DOHH2 (cell line): ENCODE results near the gene MCC.

Experiments used
- H3F3A ChIP-seq: fragments of 200-600 bp; sonication (generic), shearing (Covaris generic); 2 replicates; pipeline ENCODE4 v1.6.0; 2016; ENCODE audit warnings: antibody characterized with exemption, mild to moderate bottlenecking; ENCODE audit not compliant: control insufficient read depth, insufficient read depth
- H3K27ac ChIP-seq: fragments of 200-600 bp; sonication (generic); 2 replicates; pipeline ENCODE4 v1.5.1; 2014; ENCODE audit warnings: low read depth, mild to moderate bottlenecking, low read length, moderate library complexity
- H3K27me3 ChIP-seq: fragments of 200-600 bp; sonication (generic); 2 replicates; pipeline ENCODE4 v1.6.1; 2014; ENCODE audit warnings: mild to moderate bottlenecking, low read length, mixed read lengths; ENCODE audit not compliant: control insufficient read depth
- H3K36me3 ChIP-seq: fragments of 200-600 bp; sonication (generic); 2 replicates; pipeline ENCODE4 v1.6.1; 2014; ENCODE audit warnings: mild to moderate bottlenecking, low read length, moderate library complexity, mixed read lengths; ENCODE audit not compliant: control insufficient read depth
- H3K4me1 ChIP-seq: fragments of 200-600 bp; sonication (generic); 2 replicates; pipeline ENCODE4 v1.6.1; 2014; ENCODE audit warnings: mild to moderate bottlenecking, low read length, mixed read lengths; ENCODE audit not compliant: control insufficient read depth
- H3K4me2 ChIP-seq: fragments of 200-600 bp; sonication (generic); 2 replicates; pipeline ENCODE4 v1.6.0; 2014; ENCODE audit warnings: mild to moderate bottlenecking, low read length, moderate library complexity
- H3K4me3 ChIP-seq: fragments of 200-600 bp; sonication (generic); 2 replicates; pipeline ENCODE4 v1.5.1; 2014; ENCODE audit warnings: mild to moderate bottlenecking, low read length, mixed read lengths
- H3K79me2 ChIP-seq: fragments of 200-600 bp; sonication (generic); 2 replicates; pipeline ENCODE4 v1.6.1; 2014; ENCODE audit warnings: mild to moderate bottlenecking, low read length, mixed read lengths; ENCODE audit not compliant: control insufficient read depth
- H3K9me2 ChIP-seq: fragments of 200-600 bp; sonication (generic); replicated peaks from 2 replicates; pipeline ENCODE4 v1.6.1; 2014; ENCODE audit warnings: mild to moderate bottlenecking, low read length, mixed read lengths; ENCODE audit not compliant: control insufficient read depth
- H3K9me3 ChIP-seq: fragments of 200-600 bp; sonication (generic); 2 replicates; pipeline ENCODE4 v1.6.1; 2014; ENCODE audit warnings: antibody characterized with exemption, low read length, mixed read lengths; ENCODE audit not compliant: control insufficient read depth, insufficient read depth
- H4K20me1 ChIP-seq: fragments of 200-600 bp; sonication (generic); 2 replicates; pipeline ENCODE4 v1.6.0; 2014; ENCODE audit warnings: low read depth, mild to moderate bottlenecking, antibody characterized with exemption, low read length, moderate library complexity; ENCODE audit not compliant: control insufficient read depth, insufficient read depth
- EZH2phosphoT487 ChIP-seq: fragments of 200-600 bp; sonication (generic); IDR thresholded peaks from 2 replicates; pipeline ENCODE4 v1.6.1; 2017; ENCODE audit warnings: borderline replicate concordance, mild to moderate bottlenecking, antibody characterized with exemption, low read length, moderate library complexity, mixed read lengths
- TF ChIP-seq, protein P1 (sequence below): fragments of 200-600 bp; sonication (generic); IDR thresholded peaks from one replicate; pipeline ENCODE4 v1.5.1; 2014; ENCODE audit warnings: antibody characterized with exemption, mild to moderate bottlenecking, low read depth, low read length; ENCODE audit not compliant: poor library complexity, severe bottlenecking

MCC gene

DNA sequence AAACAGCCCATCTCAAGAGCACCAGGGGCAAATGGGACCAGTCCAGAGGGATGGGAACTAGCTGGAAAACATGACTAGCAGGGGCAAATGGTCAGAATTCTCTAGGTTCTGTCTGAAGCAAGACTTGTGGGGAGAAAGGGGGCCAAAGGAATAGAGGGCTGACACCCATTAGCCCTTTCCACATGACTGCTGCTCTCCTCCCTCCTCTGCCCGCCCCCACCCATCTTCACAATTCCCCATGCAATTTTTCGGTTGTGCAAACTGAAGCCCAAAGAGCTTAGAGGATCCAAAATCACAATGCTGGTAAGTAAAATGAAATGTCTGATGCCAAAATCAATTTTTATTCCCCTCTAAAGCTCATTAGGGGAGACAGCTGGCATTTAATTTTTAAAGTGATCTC is 304.6 kb downstream of the MCC start:
- Histone ChIP-seq H3K27me3 (no peaks in the 10 kb centered on the region; the same call in 1 of the 2 replicates), H3K9me3 (no peaks in the 10 kb centered on the region), H3K27ac (no peak overlapping the region), H3K79me2 (no peaks in the 10 kb centered on the region), H3K9me2 (no peaks in the 10 kb centered on the region), H3F3A (no peaks in the 10 kb centered on the region), H3K36me3 (no peaks in the 10 kb centered on the region), H3K4me1 (no peaks in the 10 kb centered on the region), H3K4me3 (no peak overlapping the region), H3K4me2 (no peak overlapping the region), H4K20me1 (no peaks in the 10 kb centered on the region)
- no peak for TF ChIP-seq EZH2phosphoT487
- TF ChIP-seq, protein P1, sequence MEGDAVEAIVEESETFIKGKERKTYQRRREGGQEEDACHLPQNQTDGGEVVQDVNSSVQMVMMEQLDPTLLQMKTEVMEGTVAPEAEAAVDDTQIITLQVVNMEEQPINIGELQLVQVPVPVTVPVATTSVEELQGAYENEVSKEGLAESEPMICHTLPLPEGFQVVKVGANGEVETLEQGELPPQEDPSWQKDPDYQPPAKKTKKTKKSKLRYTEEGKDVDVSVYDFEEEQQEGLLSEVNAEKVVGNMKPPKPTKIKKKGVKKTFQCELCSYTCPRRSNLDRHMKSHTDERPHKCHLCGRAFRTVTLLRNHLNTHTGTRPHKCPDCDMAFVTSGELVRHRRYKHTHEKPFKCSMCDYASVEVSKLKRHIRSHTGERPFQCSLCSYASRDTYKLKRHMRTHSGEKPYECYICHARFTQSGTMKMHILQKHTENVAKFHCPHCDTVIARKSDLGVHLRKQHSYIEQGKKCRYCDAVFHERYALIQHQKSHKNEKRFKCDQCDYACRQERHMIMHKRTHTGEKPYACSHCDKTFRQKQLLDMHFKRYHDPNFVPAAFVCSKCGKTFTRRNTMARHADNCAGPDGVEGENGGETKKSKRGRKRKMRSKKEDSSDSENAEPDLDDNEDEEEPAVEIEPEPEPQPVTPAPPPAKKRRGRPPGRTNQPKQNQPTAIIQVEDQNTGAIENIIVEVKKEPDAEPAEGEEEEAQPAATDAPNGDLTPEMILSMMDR, result no peak

DNA sequence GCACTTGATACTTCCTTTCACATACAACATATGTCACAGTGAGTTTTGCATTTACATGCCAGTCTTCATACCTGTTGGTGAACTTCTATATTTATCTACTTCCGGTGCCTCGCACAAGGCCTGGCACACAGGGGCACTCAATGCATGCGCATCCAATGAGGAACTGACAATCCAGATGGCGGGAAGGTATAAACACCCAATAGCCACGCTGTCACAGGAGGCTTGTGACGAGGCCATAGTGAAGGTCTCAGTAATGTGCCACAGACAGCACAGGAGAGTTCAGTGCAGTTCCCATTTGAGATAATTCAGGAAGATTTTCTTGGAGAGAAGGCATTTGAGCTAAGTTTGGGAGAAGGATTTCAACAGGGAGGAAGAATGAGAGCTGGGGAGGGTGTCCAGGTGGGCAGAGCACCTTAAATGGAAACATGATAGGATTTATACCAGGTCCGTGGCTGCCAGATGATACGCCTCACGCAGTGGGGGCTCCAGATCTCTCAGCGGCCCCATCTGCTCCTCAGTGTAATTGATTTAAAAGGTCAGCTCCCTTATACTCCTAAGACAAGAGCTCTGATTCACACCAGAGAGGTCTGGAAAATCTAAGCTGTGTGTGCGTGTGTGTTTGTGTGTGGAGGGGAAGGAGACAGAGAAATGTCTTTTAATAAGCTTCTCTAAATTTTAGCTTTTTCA is 305.5 kb downstream of the MCC start:
- Histone ChIP-seq H3K27me3 (no peaks in the 10 kb centered on the region; the same call in 1 of the 2 replicates), H3K27ac (no peak overlapping the region), H3K4me1 (no peaks in the 10 kb centered on the region), H3K4me2 (no peak overlapping the region), H3K79me2 (no peaks in the 10 kb centered on the region), H3F3A (no peaks in the 10 kb centered on the region), H4K20me1 (no peaks in the 10 kb centered on the region), H3K36me3 (no peaks in the 10 kb centered on the region), H3K4me3 (no peak overlapping the region), H3K9me2 (no peaks in the 10 kb centered on the region), H3K9me3 (no peaks in the 10 kb centered on the region)
- TF ChIP-seq, protein P1, result no peak
- TF ChIP-seq EZH2phosphoT487, result no peak

DNA sequence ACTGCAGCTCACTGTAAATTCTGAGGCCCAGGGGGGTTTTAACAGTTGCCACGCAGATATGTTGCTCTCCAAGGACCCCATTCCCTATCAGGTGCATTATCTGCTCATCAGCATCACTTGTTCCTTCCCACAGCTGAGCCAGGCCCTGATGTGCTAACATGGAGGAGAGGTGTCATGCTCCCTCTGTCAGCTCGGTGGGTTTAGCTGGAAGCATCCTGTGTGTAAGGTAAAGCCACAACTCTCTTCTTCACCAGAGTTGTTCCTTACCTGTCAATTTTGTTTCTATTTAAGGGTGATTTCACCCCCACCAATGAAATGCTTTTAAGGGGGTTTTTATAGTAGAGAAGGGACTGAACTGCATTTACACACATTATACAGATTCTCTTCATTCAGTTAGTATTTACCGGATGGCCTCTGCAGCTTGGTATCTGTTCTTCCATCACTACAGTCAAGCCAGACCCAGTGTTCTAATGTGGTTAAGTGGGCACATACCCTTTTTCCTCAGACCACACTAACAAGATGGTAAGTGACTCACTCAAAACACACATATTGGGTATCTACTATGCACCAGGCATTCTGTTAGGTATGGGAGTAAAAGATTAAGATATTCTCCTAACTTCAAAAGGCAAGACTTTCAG is 306.3 kb downstream of the MCC start:
- Histone ChIP-seq H3K4me2 (no peak overlapping the region), H3K27me3 (no peaks in the 10 kb centered on the region; the same call in 1 of the 2 replicates), H3K36me3 (no peaks in the 10 kb centered on the region), H3K4me1 (no peaks in the 10 kb centered on the region), H3K27ac (no peak overlapping the region), H4K20me1 (no peaks in the 10 kb centered on the region), H3K9me2 (no peaks in the 10 kb centered on the region), H3K4me3 (no peak overlapping the region), H3F3A (no peaks in the 10 kb centered on the region), H3K9me3 (no peaks in the 10 kb centered on the region), H3K79me2 (no peaks in the 10 kb centered on the region)
- TF ChIP-seq, protein P1, result no peak
- no peak for TF ChIP-seq EZH2phosphoT487
